Upper lobe of right lung (tissue), 1 donor: ENCODE data around the gene C10orf71. TPM values are rescaled to one million over a fixed set of nuclear protein-coding genes. Genes with fewer than 3 reads are reported as not detected.
A peak's percentile ranks its signal among the peaks of the same experiment; 100 is the strongest.

ENCODE experiments used
- ATAC-seq: fragments of 200-7000 bp; cut with Tn5 transposase; one replicate; pipeline ENCODE4 v1.9.1; 2020; ENCODE audit warnings: mild to moderate bottlenecking, moderate library complexity
- DNase-seq: peaks from one replicate; pipeline ENCODE4 v3.0.0-alpha.2; 2020
- H3K27ac ChIP-seq: fragments of 200-600 bp; one replicate; pipeline ENCODE4 v1.8.0; 2022
- H3K27me3 ChIP-seq: fragments of 200-600 bp; one replicate; pipeline ENCODE4 v1.8.0; 2022; ENCODE audit warnings: mild to moderate bottlenecking
- H3K36me3 ChIP-seq: fragments of 200-600 bp; one replicate; pipeline ENCODE4 v1.8.0; 2022
- H3K4me1 ChIP-seq: fragments of 200-600 bp; one replicate; pipeline ENCODE4 v1.8.0; 2022
- H3K4me3 ChIP-seq: fragments of 200-600 bp; one replicate; pipeline ENCODE4 v1.8.0; 2022; ENCODE audit warnings: mild to moderate bottlenecking
- H3K9me3 ChIP-seq: fragments of 200-600 bp; one replicate; pipeline ENCODE4 v1.8.0; 2022
- intact Hi-C: fragments of 100-400 bp; cut with DNase I; formaldehyde crosslinking; loops from one replicate; pipeline ENCODE4 v1.11.0; 2022
- total RNA-seq: library from RNA; stranded (reverse); fragmentation: NEBNext Ultra II Directional; extraction: Animal tissue kit (Norgen Biotek cat#: 25700); gene quantifications from one replicate; pipeline ENCODE4 v1.2.1, GENCODE V29; 2021
- TF ChIP-seq, protein P1 (sequence below): fragments of 200-600 bp; IDR thresholded peaks from one replicate; pipeline ENCODE4 v1.8.0; 2022; ENCODE audit warnings: antibody characterized with exemption
- donor health status: DM: no; HTN: yes; CAD: no; lungs with severe emphysema.

Gene C10orf71
- total RNA-seq, 1 donor from 2014 or later: not detected

DNA sequence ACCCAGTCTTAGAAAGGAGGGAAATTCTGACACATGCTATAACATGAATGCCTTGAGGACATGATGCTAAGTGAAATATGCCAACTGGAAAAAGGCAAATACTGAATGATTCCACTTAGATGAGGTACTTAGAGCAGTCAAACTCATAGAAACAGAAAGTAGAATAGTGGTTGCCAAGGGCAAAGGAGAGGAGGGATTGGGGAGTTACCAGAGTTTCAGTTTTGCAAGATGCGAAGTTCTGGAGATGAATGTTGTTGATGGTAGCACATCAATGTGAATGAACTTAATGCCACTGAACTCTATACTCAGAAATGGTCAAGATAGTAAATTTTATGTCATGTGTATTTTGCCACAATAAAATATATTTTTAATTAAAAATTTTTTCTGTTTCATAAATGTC is 58.0 kb downstream of the C10orf71 start:
- DNase-seq (no peak), ATAC-seq (no peak)
- Histone ChIP-seq H3K4me1 (peaks cover 13% of the 10 kb centered on the region), H3K36me3 (no peaks in the 10 kb centered on the region), H3K27me3 (no peaks in the 10 kb centered on the region), H3K4me3 (no peak overlapping the region), H3K27ac (no peak overlapping the region), H3K9me3 (peaks cover 6% of the 10 kb centered on the region)
- intact Hi-C loops: no loop called here
- TF ChIP-seq, protein P1, sequence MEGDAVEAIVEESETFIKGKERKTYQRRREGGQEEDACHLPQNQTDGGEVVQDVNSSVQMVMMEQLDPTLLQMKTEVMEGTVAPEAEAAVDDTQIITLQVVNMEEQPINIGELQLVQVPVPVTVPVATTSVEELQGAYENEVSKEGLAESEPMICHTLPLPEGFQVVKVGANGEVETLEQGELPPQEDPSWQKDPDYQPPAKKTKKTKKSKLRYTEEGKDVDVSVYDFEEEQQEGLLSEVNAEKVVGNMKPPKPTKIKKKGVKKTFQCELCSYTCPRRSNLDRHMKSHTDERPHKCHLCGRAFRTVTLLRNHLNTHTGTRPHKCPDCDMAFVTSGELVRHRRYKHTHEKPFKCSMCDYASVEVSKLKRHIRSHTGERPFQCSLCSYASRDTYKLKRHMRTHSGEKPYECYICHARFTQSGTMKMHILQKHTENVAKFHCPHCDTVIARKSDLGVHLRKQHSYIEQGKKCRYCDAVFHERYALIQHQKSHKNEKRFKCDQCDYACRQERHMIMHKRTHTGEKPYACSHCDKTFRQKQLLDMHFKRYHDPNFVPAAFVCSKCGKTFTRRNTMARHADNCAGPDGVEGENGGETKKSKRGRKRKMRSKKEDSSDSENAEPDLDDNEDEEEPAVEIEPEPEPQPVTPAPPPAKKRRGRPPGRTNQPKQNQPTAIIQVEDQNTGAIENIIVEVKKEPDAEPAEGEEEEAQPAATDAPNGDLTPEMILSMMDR: no peak

DNA sequence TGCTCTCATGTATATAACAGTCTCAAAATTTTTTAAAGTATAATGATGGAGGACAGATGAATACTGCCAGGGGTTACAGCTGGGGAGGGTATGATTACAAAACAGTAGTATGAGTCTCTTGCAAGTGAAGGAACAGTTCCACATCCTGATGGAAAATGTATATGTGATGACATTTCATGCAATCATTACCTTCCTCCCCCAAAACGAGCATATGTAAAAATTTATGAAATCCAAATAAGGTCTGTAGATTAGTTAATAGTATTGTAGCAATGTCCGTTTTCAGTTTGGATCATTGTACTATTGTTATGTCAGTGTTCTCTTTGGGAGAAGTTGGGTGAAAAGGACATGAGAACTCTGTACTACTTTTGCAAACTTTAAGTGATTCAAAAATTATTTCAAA is 58.9 kb downstream of the C10orf71 start:
- Histone ChIP-seq H3K4me1 (peaks cover 21% of the 10 kb centered on the region), H3K4me3 (no peak overlapping the region), H3K9me3 (peaks cover 6% of the 10 kb centered on the region), H3K27ac (no peak overlapping the region), H3K27me3 (no peaks in the 10 kb centered on the region), H3K36me3 (no peaks in the 10 kb centered on the region)
- DNase-seq (no peak), ATAC-seq (no peak)
- TF ChIP-seq, protein P1: no peak
- intact Hi-C loops: no loop called here

DNA sequence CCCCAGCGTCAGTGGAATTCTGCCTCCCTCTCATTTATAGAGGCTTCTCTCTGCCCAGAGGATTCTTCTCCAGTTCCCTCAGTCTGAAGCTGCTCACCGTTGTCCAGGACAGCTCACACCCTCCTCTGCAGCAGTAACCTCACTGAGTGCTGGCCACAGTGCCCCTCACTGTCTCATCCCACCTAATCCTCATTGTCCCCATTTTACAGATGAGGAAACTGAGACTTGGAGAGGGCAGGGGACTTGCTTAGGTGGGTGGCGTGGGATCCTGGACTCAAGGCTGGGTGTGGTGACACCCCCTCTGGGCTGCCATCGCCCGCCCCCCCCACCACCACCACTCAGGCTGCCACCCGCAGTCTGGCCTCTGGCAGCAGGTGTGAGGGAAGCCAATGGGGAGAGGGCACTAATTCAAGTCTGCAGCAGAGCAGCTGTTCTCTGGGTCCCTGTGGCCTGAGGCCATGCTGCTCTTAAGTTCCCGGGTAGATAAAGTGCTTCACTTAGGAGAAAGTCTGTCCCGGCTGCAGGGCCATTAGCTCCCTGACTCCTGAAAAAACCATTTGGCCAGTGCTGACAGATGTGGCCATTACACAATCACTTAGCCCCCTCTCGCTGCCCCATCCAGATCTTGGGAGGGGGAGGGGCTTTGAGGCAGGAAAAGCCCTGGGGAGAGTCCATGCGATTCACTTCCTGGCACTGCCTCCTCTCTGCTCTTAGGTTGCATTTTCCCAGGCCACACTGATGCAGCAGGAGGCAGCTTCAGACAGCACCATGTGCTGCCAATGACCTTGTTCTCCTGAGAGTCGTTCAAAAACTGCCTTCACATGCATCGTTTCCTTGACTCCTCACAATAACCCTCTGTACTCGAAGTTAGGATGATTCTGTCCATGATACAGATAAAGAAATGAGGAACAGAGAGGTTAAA is 60.6 kb downstream of the C10orf71 start:
- intact Hi-C loops: no loop called here
- no peak overlapping the region for H3K27ac ChIP-seq
- H3K36me3 ChIP-seq: no peaks in the 10 kb centered on the region
- peaks cover 22% of the 10 kb centered on the region for H3K4me1 ChIP-seq
- TF ChIP-seq, protein P1: no peak
- no peaks in the 10 kb centered on the region for H3K27me3 ChIP-seq
- DNase-seq: no peak
- peaks cover 6% of the 10 kb centered on the region for H3K9me3 ChIP-seq
- ATAC-seq: peak; percentile 10
- H3K4me3 ChIP-seq: no peak overlapping the region

- TF ChIP-seq, protein P1: no peak
- Histone ChIP-seq H3K36me3 (no peaks in the 10 kb centered on the region), H3K4me3 (no peak overlapping the region), H3K27me3 (no peaks in the 10 kb centered on the region), H3K4me1 (peaks cover 22% of the 10 kb centered on the region), H3K27ac (no peak overlapping the region), H3K9me3 (peaks cover 6% of the 10 kb centered on the region)
- DNase-seq (peak; percentile 75), ATAC-seq (peak; percentile 66)
- intact Hi-C loops: no loop called here
Observed at GRCh38 chr10:49360271-49361177, 61.6 kb downstream of the C10orf71 start.

GRCh38 chr10:49361178-49361554 is 62.2 kb downstream of the C10orf71 start:
- Histone ChIP-seq H3K27me3 (no peaks in the 10 kb centered on the region), H3K4me3 (no peak overlapping the region), H3K4me1 (peaks cover 22% of the 10 kb centered on the region), H3K36me3 (no peaks in the 10 kb centered on the region), H3K9me3 (peaks cover 6% of the 10 kb centered on the region), H3K27ac (no peak overlapping the region)
- no peak for ATAC-seq
- intact Hi-C loops: no loop called here
- TF ChIP-seq, protein P1: no peak
- DNase-seq: no peak
